Stimulated activated CD8-positive, alpha-beta memory T cell treated with anti-CD3 and anti-CD28 coated beads, Interleukin-4, amount 100 ng/mL, for 4 hours (primary cell): ENCODE measurements around the gene FIS1.
"Not testable (repeated sequence)": the region's sequence is repeated elsewhere in the genome, so short reads cannot be mapped to it uniquely, and the experiment has no call there.

Experiments used
- DNase-seq, 2 donors: peaks; one replicate each; pipeline ENCODE4 v3.0.0-alpha.2; 2020; ENCODE audit warnings: low read depth in 2 of 2, low spot score in 1 of 2

Gene FIS1

GRCh38 chr7:101205901-101206664 is 38.8 kb downstream of the FIS1 start:
- DNase-seq: no peak

GRCh38 chr7:101203740-101204738 is 40.8 kb downstream of the FIS1 start:
- not testable (repeated sequence) for DNase-seq

GRCh38 chr7:101202603-101202918 is 42.3 kb downstream of the FIS1 start:
- DNase-seq: no peak

- DNase-seq: no peak
Observed at GRCh38 chr7:101201695-101202602, 42.9 kb downstream of the FIS1 start.

- no peak for DNase-seq
Observed at GRCh38 chr7:101200862-101201599, 43.9 kb downstream of the FIS1 start, which contains the start of gene MOGAT3. MOGAT3 (minus strand) TSS chr7:101201036; CDS start chr7:101200854, 182 bp downstream.

- DNase-seq: no peak
Observed at GRCh38 chr7:101200504-101200861, 44.4 kb downstream of the FIS1 start.

GRCh38 chr7:101199522-101199921 is 45.4 kb downstream of the FIS1 start:
- DNase-seq: not testable (repeated sequence)

GRCh38 chr7:101198476-101198875 is 46.4 kb downstream of the FIS1 start:
- no peak for DNase-seq

- DNase-seq: no peak
Observed at GRCh38 chr7:101197991-101198390, 46.9 kb downstream of the FIS1 start.

- DNase-seq: no peak
Observed at GRCh38 chr7:101195884-101196283, 49.0 kb downstream of the FIS1 start.
